Osteoblast (primary cell): ENCODE measurements around the gene HHAT. TPM values are rescaled to one million over a fixed set of nuclear protein-coding genes. Genes with fewer than 3 reads are reported as not detected.
A peak's percentile ranks its signal among the peaks of the same experiment; 100 is the strongest.

ENCODE experiments used
- DNase-seq: peaks from one replicate; pipeline ENCODE4 v3.0.0; 2011; ENCODE audit warnings: low spot score, mixed read lengths; ENCODE audit not compliant: insufficient read length; ENCODE audit errors: missing footprints
- H2AFZ ChIP-seq: 2 replicates; pipeline ENCODE4 v1.6.0; 2011; ENCODE audit warnings: mild to moderate bottlenecking, low read length
- H3K27ac ChIP-seq: 2 replicates; pipeline ENCODE4 v1.5.1; 2011; ENCODE audit warnings: mild to moderate bottlenecking, low read depth, low read length, moderate library complexity
- H3K27me3 ChIP-seq: 2 replicates; pipeline ENCODE4 v1.6.0; 2012; ENCODE audit warnings: mild to moderate bottlenecking, control low read depth, inconsistent platforms, low read length, moderate library complexity; ENCODE audit not compliant: insufficient read depth
- H3K36me3 ChIP-seq: 2 replicates; pipeline ENCODE4 v1.5.1; 2011; ENCODE audit warnings: mild to moderate bottlenecking, low read length, control low read depth, moderate library complexity; ENCODE audit not compliant: insufficient read depth
- H3K4me1 ChIP-seq: 2 replicates; pipeline ENCODE4 v1.5.1; 2011; ENCODE audit warnings: mild to moderate bottlenecking, low read length, control low read depth, moderate library complexity; ENCODE audit not compliant: insufficient read depth
- H3K4me2 ChIP-seq: 2 replicates; pipeline ENCODE4 v1.6.0; 2011; ENCODE audit warnings: mild to moderate bottlenecking, low read length; ENCODE audit not compliant: insufficient read depth
- H3K4me3 ChIP-seq: fragments of 200-600 bp; sonication (generic); 3 replicates; pipeline ENCODE4 v1.5.1; 2012; ENCODE audit warnings: mild to moderate bottlenecking, low read length, inconsistent platforms; ENCODE audit not compliant: insufficient read depth
- H3K79me2 ChIP-seq: 2 replicates; pipeline ENCODE4 v1.6.0; 2012; ENCODE audit warnings: mild to moderate bottlenecking, low read length, control low read depth, inconsistent platforms; ENCODE audit not compliant: insufficient read depth
- H3K9me3 ChIP-seq: 2 replicates; pipeline ENCODE4 v1.5.1; 2011; ENCODE audit warnings: low read depth, low read length, control low read depth
- H4K20me1 ChIP-seq: 2 replicates; pipeline ENCODE4 v1.6.0; 2012; ENCODE audit warnings: mild to moderate bottlenecking, low read length, control low read depth; ENCODE audit not compliant: insufficient read depth
- total RNA-seq: library from RNA; depleted of rRNA; stranded (reverse); fragments of >200 nt; gene quantifications from 2 replicates; pipeline ENCODE4 v1.2.3, GENCODE V29; 2012
- TF ChIP-seq, protein P1 (sequence below): IDR thresholded peaks from 2 replicates; pipeline ENCODE4 v1.5.1; 2011; ENCODE audit warnings: mild to moderate bottlenecking, low read depth, low read length, moderate library complexity; ENCODE audit errors: extremely low read depth

The HHAT gene
- total RNA-seq = 5.1 and 7.4 TPM in 2 replicates

DNA sequence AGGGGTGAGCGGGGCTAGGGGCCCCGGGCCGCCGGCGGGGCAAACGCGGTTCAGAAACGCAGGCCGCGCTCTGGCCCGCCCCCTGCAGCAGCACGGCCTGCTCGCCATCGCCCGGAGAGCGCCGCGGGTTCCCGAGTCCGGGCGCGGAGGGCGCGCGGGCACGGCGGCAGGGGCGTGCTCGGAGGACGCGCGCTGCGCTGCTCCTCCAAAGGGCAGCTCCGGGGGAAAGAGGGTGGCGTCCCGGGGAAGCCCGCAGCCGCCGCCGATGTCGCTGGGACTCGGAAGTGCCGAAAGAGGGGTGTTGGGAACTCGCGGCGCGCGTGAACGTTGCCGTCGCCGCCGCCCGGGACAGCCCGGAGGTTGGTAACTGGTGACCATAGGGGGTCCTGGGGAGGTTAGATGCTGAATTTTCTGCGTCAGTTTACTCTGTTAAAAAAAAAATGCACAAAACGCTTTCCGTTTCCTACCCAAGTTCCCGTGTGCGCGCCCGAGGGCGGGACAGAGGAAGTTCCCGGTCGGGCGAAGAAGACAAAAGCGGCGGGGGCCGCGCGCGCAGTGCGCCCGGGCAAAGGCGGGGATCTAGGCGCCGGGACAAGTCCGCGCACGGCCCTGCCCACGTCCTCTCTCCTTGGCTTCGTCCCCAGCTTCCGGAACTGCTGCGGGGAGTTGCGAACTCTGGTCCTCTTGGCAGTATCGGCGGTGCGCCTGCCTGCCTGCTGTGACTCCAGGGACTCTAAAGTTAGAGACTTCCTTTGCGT is at the start of gene HHAT:
TSS of gene HHAT (plus strand) at position 157 of the 758 bp plus-strand sequence. CDS start 20,074 bp downstream, outside the sequence.
- Histone ChIP-seq H3K36me3 (no peaks in the 10 kb centered on the region), H3K79me2 (no peaks in the 10 kb centered on the region), H3K27ac (peak within 1 kb of the TSS; percentile 58), H4K20me1 (no peaks in the 10 kb centered on the region), H2AFZ (peak within 1 kb of the TSS; percentile 96), H3K4me1 (peaks cover 4% of the 10 kb centered on the region), H3K4me3 (peak within 1 kb of the TSS; percentile 87), H3K9me3 (no peaks in the 10 kb centered on the region), H3K4me2 (peak within 1 kb of the TSS; percentile 92), H3K27me3 (no peaks in the 10 kb centered on the region)
- TF ChIP-seq, protein P1, sequence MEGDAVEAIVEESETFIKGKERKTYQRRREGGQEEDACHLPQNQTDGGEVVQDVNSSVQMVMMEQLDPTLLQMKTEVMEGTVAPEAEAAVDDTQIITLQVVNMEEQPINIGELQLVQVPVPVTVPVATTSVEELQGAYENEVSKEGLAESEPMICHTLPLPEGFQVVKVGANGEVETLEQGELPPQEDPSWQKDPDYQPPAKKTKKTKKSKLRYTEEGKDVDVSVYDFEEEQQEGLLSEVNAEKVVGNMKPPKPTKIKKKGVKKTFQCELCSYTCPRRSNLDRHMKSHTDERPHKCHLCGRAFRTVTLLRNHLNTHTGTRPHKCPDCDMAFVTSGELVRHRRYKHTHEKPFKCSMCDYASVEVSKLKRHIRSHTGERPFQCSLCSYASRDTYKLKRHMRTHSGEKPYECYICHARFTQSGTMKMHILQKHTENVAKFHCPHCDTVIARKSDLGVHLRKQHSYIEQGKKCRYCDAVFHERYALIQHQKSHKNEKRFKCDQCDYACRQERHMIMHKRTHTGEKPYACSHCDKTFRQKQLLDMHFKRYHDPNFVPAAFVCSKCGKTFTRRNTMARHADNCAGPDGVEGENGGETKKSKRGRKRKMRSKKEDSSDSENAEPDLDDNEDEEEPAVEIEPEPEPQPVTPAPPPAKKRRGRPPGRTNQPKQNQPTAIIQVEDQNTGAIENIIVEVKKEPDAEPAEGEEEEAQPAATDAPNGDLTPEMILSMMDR = no peak
- peak; percentile 97 for DNase-seq

DNA sequence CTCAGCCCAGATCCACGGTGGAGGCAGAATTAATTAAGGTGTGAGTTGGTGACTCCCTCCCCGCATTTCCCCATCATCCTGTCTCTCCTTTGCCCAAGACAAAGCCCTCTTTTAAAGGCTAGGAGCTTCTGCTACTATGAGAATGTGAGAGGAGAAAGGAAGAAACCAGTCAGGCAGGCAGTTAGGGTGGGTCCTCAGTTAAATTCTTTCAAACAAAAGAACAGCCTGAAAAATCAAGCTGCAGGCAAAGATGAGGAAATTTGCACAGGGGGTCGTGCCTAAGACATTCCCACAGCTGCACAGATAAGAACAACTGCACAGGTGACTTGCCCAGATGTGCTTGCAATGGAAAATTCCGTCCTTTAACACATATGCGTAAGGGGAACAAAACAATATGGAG is 48.5 kb upstream of the HHAT start:
- no peaks in the 10 kb centered on the region for H4K20me1 ChIP-seq
- H3K36me3 ChIP-seq = no peaks in the 10 kb centered on the region
- H3K4me2 ChIP-seq = no peak overlapping the region
- TF ChIP-seq, protein P1 = no peak
- no peaks in the 10 kb centered on the region for H3K4me1 ChIP-seq
- peaks cover 7% of the 10 kb centered on the region for H3K9me3 ChIP-seq
- H3K27me3 ChIP-seq = peaks cover 5% of the 10 kb centered on the region
- DNase-seq = no peak
- H3K4me3 ChIP-seq = no peak overlapping the region
- H3K79me2 ChIP-seq = no peaks in the 10 kb centered on the region
- no peak overlapping the region for H3K27ac ChIP-seq
- no peak overlapping the region for H2AFZ ChIP-seq

DNA sequence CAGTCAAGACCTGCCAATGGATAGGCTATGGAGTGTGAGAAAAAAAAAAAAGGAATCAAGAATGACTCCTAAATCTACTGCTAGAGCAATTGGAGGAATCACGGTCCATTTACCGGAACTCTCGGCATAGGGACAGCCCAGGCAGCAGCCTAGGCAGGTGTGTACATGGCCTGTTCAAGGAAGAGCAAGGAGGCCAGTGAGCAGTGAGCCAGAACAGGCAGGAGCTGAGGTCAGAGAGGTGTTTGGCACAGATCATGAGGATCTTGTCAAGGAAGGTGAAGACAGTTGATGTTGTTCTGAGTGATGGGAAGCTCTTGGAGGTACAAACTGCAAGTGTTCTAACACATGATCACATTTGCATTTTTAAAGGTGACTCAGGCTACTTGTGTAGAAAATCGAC is 40.6 kb upstream of the HHAT start:
- H3K4me3 ChIP-seq = no peak overlapping the region
- no peak overlapping the region for H3K4me2 ChIP-seq
- peaks cover 36% of the 10 kb centered on the region for H3K27me3 ChIP-seq
- TF ChIP-seq, protein P1 = no peak
- no peak overlapping the region for H3K27ac ChIP-seq
- no peak for DNase-seq
- H4K20me1 ChIP-seq = no peaks in the 10 kb centered on the region
- H3K79me2 ChIP-seq = no peaks in the 10 kb centered on the region
- no peaks in the 10 kb centered on the region for H3K9me3 ChIP-seq
- no peaks in the 10 kb centered on the region for H3K36me3 ChIP-seq
- peaks cover 6% of the 10 kb centered on the region for H3K4me1 ChIP-seq
- H2AFZ ChIP-seq = no peak overlapping the region

DNA sequence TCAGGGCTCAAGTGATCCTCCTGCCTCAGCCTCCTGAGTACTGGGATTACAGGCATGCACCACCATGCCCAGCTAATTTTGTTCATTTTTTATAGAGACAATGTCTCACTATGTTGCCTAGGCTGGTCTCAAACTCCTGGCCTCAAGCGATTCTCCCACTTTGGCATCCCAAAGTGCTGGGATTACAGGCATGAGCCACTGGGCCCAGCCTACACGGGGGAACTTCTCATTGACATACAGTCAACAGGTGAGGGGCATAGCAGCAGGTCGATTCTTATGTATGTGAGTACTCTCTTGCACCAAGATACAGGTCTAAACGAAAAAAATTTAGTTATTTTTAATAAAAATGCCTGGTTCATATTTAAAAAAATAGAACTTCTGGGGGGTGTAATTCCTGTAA is 39.5 kb upstream of the HHAT start:
- Histone ChIP-seq H3K4me1 (peaks cover 12% of the 10 kb centered on the region), H3K27ac (no peak overlapping the region), H3K36me3 (no peaks in the 10 kb centered on the region), H3K4me2 (no peak overlapping the region), H2AFZ (no peak overlapping the region), H4K20me1 (no peaks in the 10 kb centered on the region), H3K27me3 (peaks cover 36% of the 10 kb centered on the region), H3K4me3 (no peak overlapping the region), H3K79me2 (no peaks in the 10 kb centered on the region), H3K9me3 (no peaks in the 10 kb centered on the region)
- DNase-seq = no peak
- TF ChIP-seq, protein P1 = no peak
